ENCODE results near the gene GAS7. TPM values are rescaled to one million over a fixed set of nuclear protein-coding genes. Genes with fewer than 3 reads are reported as not detected.

GAS7 gene
- total RNA-seq, 1 donor from 2014 or later: 2.9 TPM

DNA sequence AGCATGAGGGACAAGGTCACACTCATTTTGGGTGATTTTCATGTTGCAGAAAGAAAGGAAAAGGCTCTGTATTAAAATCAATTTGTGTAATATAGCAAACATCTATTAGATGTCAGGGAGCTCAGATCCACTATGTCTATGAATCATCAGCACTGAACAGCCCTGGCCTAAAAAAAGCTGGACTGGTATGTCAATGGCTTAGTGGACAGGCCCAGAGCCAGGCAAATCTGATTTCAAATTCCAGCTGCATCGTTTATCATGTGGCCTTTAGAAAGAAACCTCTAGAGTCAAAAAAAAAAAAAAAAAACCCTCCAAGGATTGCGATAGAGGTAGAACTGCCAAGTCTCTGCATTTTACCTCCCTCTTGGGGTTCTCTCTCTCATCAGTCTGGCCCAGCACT lies 5.4 kb downstream of the GAS7 start:
- Mint-ChIP-seq H3K4me1 (peaks cover 47% of the 10 kb centered on the region), H3K4me3 (peak overlapping the region; percentile 60), H3K9me3 (peaks cover 42% of the 10 kb centered on the region), H3K27ac (no peak overlapping the region), H3K36me3 (peaks cover 14% of the 10 kb centered on the region), H3K27me3 (ENCODE audit: insufficient read depth, low read depth) (peaks cover 72% of the 10 kb centered on the region)
- Histone ChIP-seq H3K4me3 (no peak overlapping the region), H3F3A (ENCODE audit: low read depth) (no peaks in the 10 kb centered on the region), H3K79me2 (ENCODE audit: low read depth) (no peaks in the 10 kb centered on the region), H3K4me1 (no peaks in the 10 kb centered on the region), H3K9ac (no peak overlapping the region), H2AFZ (replicated peaks) (no peak overlapping the region), H3K27me3 (peaks cover 26% of the 10 kb centered on the region), H3K27ac (no peak overlapping the region), H4K20me1 (ENCODE audit: low read depth) (no peaks in the 10 kb centered on the region), H3K36me3 (no peaks in the 10 kb centered on the region), H3K4me2 (no peak overlapping the region), H3K9me3 (ENCODE audit: low read depth) (no peaks in the 10 kb centered on the region)
- no peak for DNase-seq (ENCODE audit: low spot score)
- TF ChIP-seq EZH2phosphoT487 (IDR thresholded peaks at IDR 0.05) (no peak), EZH2 (IDR thresholded peaks at IDR 0.05) (no peak)

DNA sequence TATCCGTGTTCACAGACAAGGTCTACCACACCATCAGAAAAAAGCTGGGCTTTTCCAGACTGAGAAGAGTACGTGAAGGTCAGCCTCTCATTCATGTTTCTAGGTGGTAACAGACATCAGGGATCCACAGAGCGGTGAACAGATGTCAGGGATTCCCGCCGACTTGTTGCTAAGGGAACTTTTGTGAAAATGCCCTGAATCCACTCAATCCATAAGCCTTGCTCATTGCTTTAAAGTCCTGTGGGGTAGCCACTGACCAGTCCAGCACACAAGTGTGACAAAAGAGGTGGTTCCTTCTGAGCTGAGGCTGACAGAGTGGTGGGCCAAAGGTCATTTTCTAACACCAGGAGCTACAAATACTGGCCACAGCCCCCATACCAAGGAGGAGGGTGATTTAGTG lies 5.9 kb downstream of the GAS7 start:
- no peak overlapping the region for H3K9ac ChIP-seq

DNA sequence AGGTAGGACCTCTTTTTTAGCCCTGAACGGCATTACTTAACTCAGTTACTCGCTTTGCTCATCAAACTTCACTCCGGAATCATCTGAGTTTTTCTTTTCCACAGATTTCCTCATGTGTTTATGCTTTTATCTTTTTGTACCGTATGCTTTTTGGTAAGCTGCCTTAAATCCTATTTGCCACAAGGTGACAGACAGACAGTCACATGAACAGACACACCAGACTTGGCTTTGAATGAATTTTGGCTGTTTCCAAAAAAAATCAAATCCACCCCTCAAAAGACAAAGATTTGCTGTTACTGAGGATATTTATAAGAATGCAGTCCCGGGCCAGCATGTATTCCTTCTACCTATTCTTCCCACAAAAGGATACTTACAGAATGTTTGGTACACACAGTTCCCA lies 10.9 kb downstream of the GAS7 start:
- Mint-ChIP-seq H3K27me3 (ENCODE audit: insufficient read depth, low read depth) (peaks cover 37% of the 10 kb centered on the region), H3K36me3 (no peaks in the 10 kb centered on the region), H3K4me1 (peaks cover 64% of the 10 kb centered on the region), H3K27ac (no peak overlapping the region), H3K9me3 (peaks cover 7% of the 10 kb centered on the region), H3K4me3 (no peak overlapping the region)
- H3K4me2 ChIP-seq: no peak overlapping the region
- H3K4me3 ChIP-seq: no peak overlapping the region
- H3F3A ChIP-seq (ENCODE audit: low read depth): peaks cover 18% of the 10 kb centered on the region
- DNase-seq (ENCODE audit: low spot score): no peak
- H3K9ac ChIP-seq: no peak overlapping the region
- no peak overlapping the region for H2AFZ ChIP-seq (replicated peaks)
- no peaks in the 10 kb centered on the region for H3K79me2 ChIP-seq (ENCODE audit: low read depth)
- H3K36me3 ChIP-seq: no peaks in the 10 kb centered on the region
- no peaks in the 10 kb centered on the region for H3K9me3 ChIP-seq (ENCODE audit: low read depth)
- H3K27ac ChIP-seq: no peak overlapping the region
- TF ChIP-seq EZH2 (IDR thresholded peaks at IDR 0.05): no peak
- TF ChIP-seq, protein P1, sequence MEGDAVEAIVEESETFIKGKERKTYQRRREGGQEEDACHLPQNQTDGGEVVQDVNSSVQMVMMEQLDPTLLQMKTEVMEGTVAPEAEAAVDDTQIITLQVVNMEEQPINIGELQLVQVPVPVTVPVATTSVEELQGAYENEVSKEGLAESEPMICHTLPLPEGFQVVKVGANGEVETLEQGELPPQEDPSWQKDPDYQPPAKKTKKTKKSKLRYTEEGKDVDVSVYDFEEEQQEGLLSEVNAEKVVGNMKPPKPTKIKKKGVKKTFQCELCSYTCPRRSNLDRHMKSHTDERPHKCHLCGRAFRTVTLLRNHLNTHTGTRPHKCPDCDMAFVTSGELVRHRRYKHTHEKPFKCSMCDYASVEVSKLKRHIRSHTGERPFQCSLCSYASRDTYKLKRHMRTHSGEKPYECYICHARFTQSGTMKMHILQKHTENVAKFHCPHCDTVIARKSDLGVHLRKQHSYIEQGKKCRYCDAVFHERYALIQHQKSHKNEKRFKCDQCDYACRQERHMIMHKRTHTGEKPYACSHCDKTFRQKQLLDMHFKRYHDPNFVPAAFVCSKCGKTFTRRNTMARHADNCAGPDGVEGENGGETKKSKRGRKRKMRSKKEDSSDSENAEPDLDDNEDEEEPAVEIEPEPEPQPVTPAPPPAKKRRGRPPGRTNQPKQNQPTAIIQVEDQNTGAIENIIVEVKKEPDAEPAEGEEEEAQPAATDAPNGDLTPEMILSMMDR (IDR thresholded peaks at IDR 0.05): no peak
- TF ChIP-seq EZH2phosphoT487 (IDR thresholded peaks at IDR 0.05): no peak
- H3K4me1 ChIP-seq: peaks cover 29% of the 10 kb centered on the region
- H4K20me1 ChIP-seq (ENCODE audit: low read depth): no peaks in the 10 kb centered on the region
- H3K27me3 ChIP-seq: no peaks in the 10 kb centered on the region

More for the DNA sequence above, 5.9 kb downstream of the GAS7 start:
- Mint-ChIP-seq H3K27ac (peak overlapping the region; percentile 78), H3K36me3 (peaks cover 14% of the 10 kb centered on the region), H3K4me3 (peak overlapping the region; percentile 62), H3K4me1 (peaks cover 50% of the 10 kb centered on the region), H3K9me3 (peaks cover 42% of the 10 kb centered on the region), H3K27me3 (ENCODE audit: insufficient read depth, low read depth) (peaks cover 72% of the 10 kb centered on the region)
- H3K79me2 ChIP-seq (ENCODE audit: low read depth): no peaks in the 10 kb centered on the region
- H3K4me2 ChIP-seq: no peak overlapping the region
- H3K4me1 ChIP-seq: no peaks in the 10 kb centered on the region
- H3F3A ChIP-seq (ENCODE audit: low read depth): no peaks in the 10 kb centered on the region
- H4K20me1 ChIP-seq (ENCODE audit: low read depth): no peaks in the 10 kb centered on the region
- no peak for DNase-seq (ENCODE audit: low spot score)
- no peaks in the 10 kb centered on the region for H3K36me3 ChIP-seq
- TF ChIP-seq EZH2phosphoT487 (IDR thresholded peaks at IDR 0.05) (no peak), EZH2 (IDR thresholded peaks at IDR 0.05) (no peak)
- TF ChIP-seq, protein P1 (IDR thresholded peaks at IDR 0.05): no peak
- H3K27me3 ChIP-seq: peaks cover 21% of the 10 kb centered on the region
- H3K4me3 ChIP-seq: no peak overlapping the region
- H2AFZ ChIP-seq (replicated peaks): no peak overlapping the region
- H3K27ac ChIP-seq: no peak overlapping the region
- H3K9me3 ChIP-seq (ENCODE audit: low read depth): no peaks in the 10 kb centered on the region

DNA sequence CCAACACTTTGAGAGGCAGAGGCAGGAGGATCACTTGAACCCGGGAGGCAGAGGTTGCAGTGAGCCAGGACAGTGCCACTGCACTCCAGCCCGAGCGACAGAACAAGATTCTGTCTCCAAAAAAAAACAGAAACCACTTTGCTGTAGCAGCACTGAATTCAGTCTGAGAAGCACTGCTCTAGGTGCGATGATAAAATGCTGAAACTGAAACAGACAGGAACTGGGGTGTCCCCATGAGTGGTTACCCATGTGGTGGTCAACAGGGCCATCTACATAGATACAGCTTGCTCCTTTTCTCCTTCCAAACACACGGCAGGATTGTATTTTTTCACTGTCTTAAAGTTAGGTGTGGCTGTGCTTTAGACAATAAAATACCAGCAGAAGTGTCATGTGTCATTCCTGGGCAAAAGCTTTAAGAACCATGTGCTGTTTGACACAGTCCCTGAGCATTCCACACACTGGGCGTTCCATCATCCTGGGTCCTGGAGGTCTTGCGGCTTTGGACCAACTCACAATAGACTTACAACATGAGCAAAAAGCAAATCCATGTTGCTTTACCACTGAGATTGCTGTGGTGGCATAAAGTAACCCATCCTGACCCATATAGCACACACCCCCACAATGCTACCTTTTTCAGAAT lies 11.5 kb downstream of the GAS7 start:
- H2AFZ ChIP-seq (replicated peaks): no peak overlapping the region
- DNase-seq (ENCODE audit: low spot score): no peak
- peaks cover 7% of the 10 kb centered on the region for H3K9me3 Mint-ChIP-seq
- H3K4me3 Mint-ChIP-seq: peak overlapping the region; percentile 0
- H3K4me2 ChIP-seq: no peak overlapping the region
- no peaks in the 10 kb centered on the region for H3K27me3 ChIP-seq
- no peaks in the 10 kb centered on the region for H3K79me2 ChIP-seq (ENCODE audit: low read depth)
- H3F3A ChIP-seq (ENCODE audit: low read depth): peaks cover 20% of the 10 kb centered on the region
- no peak overlapping the region for H3K4me3 ChIP-seq
- H3K27ac Mint-ChIP-seq: no peak overlapping the region
- no peaks in the 10 kb centered on the region for H3K9me3 ChIP-seq (ENCODE audit: low read depth)
- no peaks in the 10 kb centered on the region for H4K20me1 ChIP-seq (ENCODE audit: low read depth)
- H3K27me3 Mint-ChIP-seq (ENCODE audit: insufficient read depth, low read depth): peaks cover 35% of the 10 kb centered on the region
- H3K9ac ChIP-seq: no peak overlapping the region
- H3K27ac ChIP-seq: no peak overlapping the region
- TF ChIP-seq EZH2 (IDR thresholded peaks at IDR 0.05) (no peak), EZH2phosphoT487 (IDR thresholded peaks at IDR 0.05) (no peak)
- TF ChIP-seq, protein P1 (IDR thresholded peaks at IDR 0.05): no peak
- no peaks in the 10 kb centered on the region for H3K36me3 Mint-ChIP-seq
- H3K36me3 ChIP-seq: no peaks in the 10 kb centered on the region
- peaks cover 31% of the 10 kb centered on the region for H3K4me1 ChIP-seq
- peaks cover 60% of the 10 kb centered on the region for H3K4me1 Mint-ChIP-seq
